Large intestine (tissue), 3 donors: ENCODE data around the gene KCNJ4. TPM values are rescaled to one million over a fixed set of nuclear protein-coding genes. Genes with fewer than 3 reads are reported as not detected.
A peak's percentile ranks its signal among the peaks of the same experiment; 100 is the strongest.
"Not testable (repeated sequence)": the region's sequence is repeated elsewhere in the genome, so short reads cannot be mapped to it uniquely, and the experiment has no call there.

Experiments
- DNase-seq, 2 donors: peaks; one replicate each; pipeline versions ENCODE4 v3.0.0 to v3.0.0-alpha.2; 2013
- H3K27ac ChIP-seq: one replicate; pipeline ENCODE4 v1.5.1; 2013; ENCODE audit warnings: low read length
- H3K27me3 ChIP-seq: 2 replicates; pipeline ENCODE4 v1.6.1; 2013; ENCODE audit warnings: low read length; ENCODE audit not compliant: control insufficient read depth, insufficient read depth
- H3K36me3 ChIP-seq: 2 replicates; pipeline ENCODE4 v1.6.1; 2013; ENCODE audit warnings: low read length; ENCODE audit not compliant: control insufficient read depth, insufficient read depth
- H3K4me1 ChIP-seq: one replicate; pipeline ENCODE4 v1.6.1; 2013; ENCODE audit warnings: low read length; ENCODE audit not compliant: control insufficient read depth, insufficient read depth
- H3K4me3 ChIP-seq: one replicate; pipeline ENCODE4 v1.5.1; 2013; ENCODE audit warnings: low read length
- H3K9me3 ChIP-seq: one replicate; pipeline ENCODE4 v1.6.1; 2013; ENCODE audit warnings: mild to moderate bottlenecking, low read depth, low read length, moderate library complexity; ENCODE audit not compliant: control insufficient read depth
- WGBS: methylation state at CpG from one replicate; pipeline ENCODE4 v1.1.5; 2013; ENCODE audit warnings: low lambda C conversion rate; ENCODE audit not compliant: insufficient coverage; 5-methylcytosine and 5-hydroxymethylcytosine counted together
- polyA plus RNA-seq: library from polyadenylated mRNA; unstranded; fragments of 120-200 nt; gene quantifications from one replicate; pipeline ENCODE4 v1.2.1, GENCODE V29; 2013

Gene KCNJ4
- polyA plus RNA-seq, 1 donor: 2.1 TPM

- H3K9me3 ChIP-seq: no peaks in the 10 kb centered on the region
- DNase-seq: no peak
- 100% methylated on average over 1 of the region's 11 CpGs for whole genome bisulfite sequencing
- peaks cover 6% of the 10 kb centered on the region for H3K27me3 ChIP-seq
- H3K4me3 ChIP-seq: no peak overlapping the region
- H3K4me1 ChIP-seq: peaks cover 6% of the 10 kb centered on the region
- H3K36me3 ChIP-seq: peaks cover 3% of the 10 kb centered on the region
- H3K27ac ChIP-seq: no peak overlapping the region
Measured at GRCh38 chr22:38471237-38471636, 16.2 kb upstream of the KCNJ4 start.

GRCh38 chr22:38470179-38470578 lies 15.2 kb upstream of the KCNJ4 start:
- not testable (repeated sequence) for H3K4me3 ChIP-seq, H3K27ac ChIP-seq, H3K4me1 ChIP-seq, DNase-seq, H3K9me3 ChIP-seq, H3K36me3 ChIP-seq
- H3K27me3 ChIP-seq: peaks cover 11% of the 10 kb centered on the region
- no CpG with 5 or more reads among the region's 10 CpGs for WGBS

GRCh38 chr22:38469306-38469781 lies 14.3 kb upstream of the KCNJ4 start:
- WGBS: 100% methylated on average over 1 of the region's 6 CpGs
- peaks cover 11% of the 10 kb centered on the region for H3K27me3 ChIP-seq
- no peaks in the 10 kb centered on the region for H3K36me3 ChIP-seq
- H3K4me1 ChIP-seq: peaks cover 6% of the 10 kb centered on the region
- no peak overlapping the region for H3K27ac ChIP-seq
- DNase-seq: no peak
- H3K4me3 ChIP-seq: no peak overlapping the region
- H3K9me3 ChIP-seq: no peaks in the 10 kb centered on the region

GRCh38 chr22:38468443-38469305 lies 13.7 kb upstream of the KCNJ4 start:
- Histone ChIP-seq H3K4me3 (peak overlapping the region; percentile 85), H3K27ac (no peak overlapping the region), H3K9me3 (no peaks in the 10 kb centered on the region), H3K4me1 (peaks cover 12% of the 10 kb centered on the region), H3K36me3 (no peaks in the 10 kb centered on the region), H3K27me3 (peaks cover 11% of the 10 kb centered on the region)
- no CpG with 5 or more reads among the region's 28 CpGs for WGBS
- no peak for DNase-seq

GRCh38 chr22:38467904-38468442 lies 13.0 kb upstream of the KCNJ4 start, which contains the start of gene KDELR3:
Gene KDELR3 (plus strand): TSS chr22:38468096. CDS start chr22:38468234, 138 bp downstream.
- no CpG with 5 or more reads among the region's 53 CpGs for WGBS
- H3K36me3 ChIP-seq: no peaks in the 10 kb centered on the region
- H3K9me3 ChIP-seq: no peaks in the 10 kb centered on the region
- H3K4me3 ChIP-seq: peak within 1 kb of the TSS; percentile 85
- H3K4me1 ChIP-seq: peaks cover 18% of the 10 kb centered on the region
- H3K27ac ChIP-seq: no peak within 1 kb of the TSS
- peaks cover 14% of the 10 kb centered on the region for H3K27me3 ChIP-seq
- DNase-seq: peak; percentile 56 to 82

GRCh38 chr22:38467438-38467903 lies 12.5 kb upstream of the KCNJ4 start:
- Histone ChIP-seq H3K4me3 (peak overlapping the region; percentile 85), H3K27me3 (peaks cover 15% of the 10 kb centered on the region), H3K36me3 (no peaks in the 10 kb centered on the region), H3K4me1 (peaks cover 19% of the 10 kb centered on the region), H3K27ac (no peak overlapping the region), H3K9me3 (no peaks in the 10 kb centered on the region)
- WGBS: no CpG with 5 or more reads among the region's 20 CpGs
- DNase-seq: no peak

- Histone ChIP-seq H3K4me1 (peaks cover 30% of the 10 kb centered on the region), H3K27me3 (peaks cover 28% of the 10 kb centered on the region), H3K36me3 (no peaks in the 10 kb centered on the region), H3K27ac (no peak overlapping the region), H3K9me3 (no peaks in the 10 kb centered on the region), H3K4me3 (no peak overlapping the region)
- WGBS: no CpG with 5 or more reads among the region's 26 CpGs
- no peak for DNase-seq
Measured at GRCh38 chr22:38465673-38466490, 10.9 kb upstream of the KCNJ4 start.

GRCh38 chr22:38464992-38465672 lies 10.1 kb upstream of the KCNJ4 start:
- Histone ChIP-seq H3K27me3 (peaks cover 36% of the 10 kb centered on the region), H3K27ac (no peak overlapping the region), H3K9me3 (no peaks in the 10 kb centered on the region), H3K4me1 (peaks cover 30% of the 10 kb centered on the region), H3K36me3 (no peaks in the 10 kb centered on the region), H3K4me3 (no peak overlapping the region)
- no peak for DNase-seq
- 95% methylated on average over 3 of the region's 10 CpGs for WGBS

- H3K36me3 ChIP-seq: no peaks in the 10 kb centered on the region
- DNase-seq: peak in 1 of 2 donors; percentile 69
- no CpG with 5 or more reads among the region's 28 CpGs for WGBS
- peak overlapping the region; percentile 21 for H3K4me3 ChIP-seq
- no peaks in the 10 kb centered on the region for H3K9me3 ChIP-seq
- H3K27me3 ChIP-seq: peaks cover 53% of the 10 kb centered on the region
- peak overlapping the region; percentile 6 for H3K27ac ChIP-seq
- peaks cover 30% of the 10 kb centered on the region for H3K4me1 ChIP-seq
Measured at GRCh38 chr22:38462960-38463784, 8.2 kb upstream of the KCNJ4 start.
